PC-9 (cell line): Measurements from ENCODE around the gene PDXDC1.
"Not testable (repeated sequence)": the region's sequence is repeated elsewhere in the genome, so short reads cannot be mapped to it uniquely, and the experiment has no call there.

Experiments used
- EZH2 ChIP-seq: fragments of 200-600 bp; sonication (generic); IDR thresholded peaks from 2 replicates; pipeline ENCODE4 v1.8.0; 2017; ENCODE audit warnings: antibody characterized with exemption, low read depth
- TF ChIP-seq, protein P1 (sequence below): fragments of 200-600 bp; sonication (generic); conservative IDR thresholded peaks from 2 replicates; pipeline ENCODE4 v1.6.1; 2017; ENCODE audit warnings: mixed run types, antibody characterized with exemption, mild to moderate bottlenecking, moderate library complexity

DNA sequence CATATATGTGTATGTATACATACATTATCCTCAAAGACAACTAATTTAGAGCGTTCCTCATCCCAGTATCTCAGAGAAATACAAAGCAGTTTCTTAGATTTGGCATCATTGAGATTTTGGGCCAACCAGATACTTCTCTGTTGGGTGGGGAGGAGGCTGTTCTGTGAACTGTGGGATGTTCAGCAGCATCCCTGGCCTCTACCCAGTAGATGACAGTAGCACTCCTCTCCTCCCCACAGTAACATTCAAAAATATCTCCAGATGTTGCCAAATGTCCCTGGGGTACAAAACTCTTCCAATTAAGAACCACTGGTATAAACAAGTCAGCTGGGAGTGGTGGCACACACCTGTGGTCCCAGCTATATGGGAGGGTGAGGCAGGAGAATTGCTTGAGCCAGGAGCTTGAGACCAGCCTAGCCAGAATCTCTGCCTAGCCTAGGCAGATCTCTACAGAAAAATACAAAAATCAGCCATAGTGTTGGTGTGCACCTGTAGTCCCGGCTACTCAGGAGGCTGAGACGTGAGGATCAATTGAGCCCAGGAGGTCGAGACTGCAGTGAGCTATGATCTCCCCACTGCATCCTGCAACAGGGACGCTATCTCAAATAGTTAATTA lies 125.7 kb downstream of the PDXDC1 start:
- TF ChIP-seq, protein P1, sequence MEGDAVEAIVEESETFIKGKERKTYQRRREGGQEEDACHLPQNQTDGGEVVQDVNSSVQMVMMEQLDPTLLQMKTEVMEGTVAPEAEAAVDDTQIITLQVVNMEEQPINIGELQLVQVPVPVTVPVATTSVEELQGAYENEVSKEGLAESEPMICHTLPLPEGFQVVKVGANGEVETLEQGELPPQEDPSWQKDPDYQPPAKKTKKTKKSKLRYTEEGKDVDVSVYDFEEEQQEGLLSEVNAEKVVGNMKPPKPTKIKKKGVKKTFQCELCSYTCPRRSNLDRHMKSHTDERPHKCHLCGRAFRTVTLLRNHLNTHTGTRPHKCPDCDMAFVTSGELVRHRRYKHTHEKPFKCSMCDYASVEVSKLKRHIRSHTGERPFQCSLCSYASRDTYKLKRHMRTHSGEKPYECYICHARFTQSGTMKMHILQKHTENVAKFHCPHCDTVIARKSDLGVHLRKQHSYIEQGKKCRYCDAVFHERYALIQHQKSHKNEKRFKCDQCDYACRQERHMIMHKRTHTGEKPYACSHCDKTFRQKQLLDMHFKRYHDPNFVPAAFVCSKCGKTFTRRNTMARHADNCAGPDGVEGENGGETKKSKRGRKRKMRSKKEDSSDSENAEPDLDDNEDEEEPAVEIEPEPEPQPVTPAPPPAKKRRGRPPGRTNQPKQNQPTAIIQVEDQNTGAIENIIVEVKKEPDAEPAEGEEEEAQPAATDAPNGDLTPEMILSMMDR: not testable (repeated sequence)
- TF ChIP-seq EZH2: not testable (repeated sequence)
